ENCODE measurements around the gene TLR8. TPM values are rescaled to one million over a fixed set of nuclear protein-coding genes. Genes with fewer than 3 reads are reported as not detected.
"Not testable (repeated sequence)": the region's sequence is repeated elsewhere in the genome, so short reads cannot be mapped to it uniquely, and the experiment has no call there.

Gene TLR8
- total and polyA plus RNA-seq, 2 donors, result 0.78 to 3.7 TPM

- Histone ChIP-seq H3K9me3 (ENCODE audit: control insufficient read depth in 2 of 2, insufficient read depth in 1 of 2, low read length in 1 of 2) (no peaks in the 10 kb centered on the region), H3K27ac (ENCODE audit: low read depth in 1 of 2, low read length in 1 of 2) (no peak overlapping the region), H3K36me3 (ENCODE audit: control insufficient read depth in 2 of 2, insufficient read depth in 2 of 2, low read length in 1 of 2) (no peaks in the 10 kb centered on the region), H3K4me3 (ENCODE audit: low read length in 2 of 2) (no peak overlapping the region), H3K27me3 (ENCODE audit: control insufficient read depth in 2 of 2, insufficient read depth in 1 of 2, low read length in 1 of 2) (no peaks in the 10 kb centered on the region), H3K4me1 (ENCODE audit: control insufficient read depth in 2 of 2, insufficient read depth in 2 of 2, low read length in 2 of 2) (no peaks in the 10 kb centered on the region)
- 87% methylated on average over 4 of the region's 4 CpGs for WGBS
- no peak for DNase-seq (ENCODE audit: low read depth in 6 of 9, low spot score in 9 of 9)
Observed at GRCh38 chrX:12929701-12930100, 23.3 kb downstream of the TLR8 start.

- no peaks in the 10 kb centered on the region for H3K27me3 ChIP-seq (ENCODE audit: control insufficient read depth in 2 of 2, insufficient read depth in 1 of 2, low read length in 1 of 2)
- H3K36me3 ChIP-seq (ENCODE audit: control insufficient read depth in 2 of 2, insufficient read depth in 2 of 2, low read length in 1 of 2), result no peaks in the 10 kb centered on the region
- no peaks in the 10 kb centered on the region for H3K4me1 ChIP-seq (ENCODE audit: control insufficient read depth in 2 of 2, insufficient read depth in 2 of 2, low read length in 2 of 2)
- DNase-seq (ENCODE audit: low read depth in 6 of 9, low spot score in 9 of 9), result no peak
- no peaks in the 10 kb centered on the region for H3K9me3 ChIP-seq (ENCODE audit: control insufficient read depth in 2 of 2, insufficient read depth in 1 of 2, low read length in 1 of 2)
- no peak overlapping the region for H3K27ac ChIP-seq (ENCODE audit: low read depth in 1 of 2, low read length in 1 of 2)
- H3K4me3 ChIP-seq (ENCODE audit: low read length in 2 of 2), result no peak overlapping the region
- WGBS, result 98% methylated on average over 2 of the region's 2 CpGs
Observed at GRCh38 chrX:12930150-12930549, 23.7 kb downstream of the TLR8 start.

- 100% methylated on average over 1 of the region's 1 CpG for WGBS
Observed at GRCh38 chrX:12932244-12932643, 25.8 kb downstream of the TLR8 start.

GRCh38 chrX:12934850-12935249, 28.4 kb downstream of the TLR8 start:
- H3K27me3 ChIP-seq (ENCODE audit: control insufficient read depth in 2 of 2, insufficient read depth in 1 of 2, low read length in 1 of 2), result no peaks in the 10 kb centered on the region
- no peaks in the 10 kb centered on the region for H3K4me1 ChIP-seq (ENCODE audit: control insufficient read depth in 2 of 2, insufficient read depth in 2 of 2, low read length in 2 of 2)
- no peak overlapping the region for H3K4me3 ChIP-seq (ENCODE audit: low read length in 2 of 2)
- WGBS, result over 99% methylated on average over 5 of the region's 5 CpGs
- no peaks in the 10 kb centered on the region for H3K36me3 ChIP-seq (ENCODE audit: control insufficient read depth in 2 of 2, insufficient read depth in 2 of 2, low read length in 1 of 2)
- H3K9me3 ChIP-seq (ENCODE audit: control insufficient read depth in 2 of 2, insufficient read depth in 1 of 2, low read length in 1 of 2), result no peaks in the 10 kb centered on the region
- no peak overlapping the region for H3K27ac ChIP-seq (ENCODE audit: low read depth in 1 of 2, low read length in 1 of 2)
- DNase-seq (ENCODE audit: low read depth in 6 of 9, low spot score in 9 of 9), result no peak

More at GRCh38 chrX:12932244-12932643, 25.8 kb downstream of the TLR8 start:
- no peaks in the 10 kb centered on the region for H3K36me3 ChIP-seq (ENCODE audit: control insufficient read depth in 2 of 2, insufficient read depth in 2 of 2, low read length in 1 of 2)
- H3K9me3 ChIP-seq (ENCODE audit: control insufficient read depth in 2 of 2, insufficient read depth in 1 of 2, low read length in 1 of 2), result no peaks in the 10 kb centered on the region
- H3K4me3 ChIP-seq (ENCODE audit: low read length in 2 of 2), result no peak overlapping the region
- no peak overlapping the region for H3K27ac ChIP-seq (ENCODE audit: low read depth in 1 of 2, low read length in 1 of 2)
- no peak for DNase-seq (ENCODE audit: low read depth in 6 of 9, low spot score in 9 of 9)
- no peaks in the 10 kb centered on the region for H3K27me3 ChIP-seq (ENCODE audit: control insufficient read depth in 2 of 2, insufficient read depth in 1 of 2, low read length in 1 of 2)
- no peaks in the 10 kb centered on the region for H3K4me1 ChIP-seq (ENCODE audit: control insufficient read depth in 2 of 2, insufficient read depth in 2 of 2, low read length in 2 of 2)

GRCh38 chrX:12936947-12937346, 30.5 kb downstream of the TLR8 start:
- H3K9me3 ChIP-seq (ENCODE audit: control insufficient read depth in 2 of 2, insufficient read depth in 1 of 2, low read length in 1 of 2), result no peaks in the 10 kb centered on the region
- no peaks in the 10 kb centered on the region for H3K36me3 ChIP-seq (ENCODE audit: control insufficient read depth in 2 of 2, insufficient read depth in 2 of 2, low read length in 1 of 2)
- DNase-seq (ENCODE audit: low read depth in 6 of 9, low spot score in 9 of 9), result no peak
- no peak overlapping the region for H3K27ac ChIP-seq (ENCODE audit: low read depth in 1 of 2, low read length in 1 of 2)
- H3K4me3 ChIP-seq (ENCODE audit: low read length in 2 of 2), result no peak overlapping the region
- H3K27me3 ChIP-seq (ENCODE audit: control insufficient read depth in 2 of 2, insufficient read depth in 1 of 2, low read length in 1 of 2), result no peaks in the 10 kb centered on the region
- WGBS, result 100% methylated on average over 1 of the region's 1 CpG
- no peaks in the 10 kb centered on the region for H3K4me1 ChIP-seq (ENCODE audit: control insufficient read depth in 2 of 2, insufficient read depth in 2 of 2, low read length in 2 of 2)

GRCh38 chrX:12940471-12940870, 34.1 kb downstream of the TLR8 start:
- not testable (repeated sequence) for H3K36me3 ChIP-seq (ENCODE audit: control insufficient read depth in 2 of 2, insufficient read depth in 2 of 2, low read length in 1 of 2); H3K4me3 ChIP-seq (ENCODE audit: low read length in 2 of 2); H3K9me3 ChIP-seq (ENCODE audit: control insufficient read depth in 2 of 2, insufficient read depth in 1 of 2, low read length in 1 of 2); H3K4me1 ChIP-seq (ENCODE audit: control insufficient read depth in 2 of 2, insufficient read depth in 2 of 2, low read length in 2 of 2); H3K27me3 ChIP-seq (ENCODE audit: control insufficient read depth in 2 of 2, insufficient read depth in 1 of 2, low read length in 1 of 2); DNase-seq (ENCODE audit: low read depth in 6 of 9, low spot score in 9 of 9); H3K27ac ChIP-seq (ENCODE audit: low read depth in 1 of 2, low read length in 1 of 2)
- 97% methylated on average over 9 of the region's 9 CpGs for WGBS

GRCh38 chrX:12943592-12943991, 37.2 kb downstream of the TLR8 start:
- H3K4me1 ChIP-seq (ENCODE audit: control insufficient read depth in 2 of 2, insufficient read depth in 2 of 2, low read length in 2 of 2), result peaks cover 10 to 18% of the 10 kb centered on the region in 2 donors
- WGBS, result 67% methylated on average over 4 of the region's 6 CpGs
- H3K36me3 ChIP-seq (ENCODE audit: control insufficient read depth in 2 of 2, insufficient read depth in 2 of 2, low read length in 1 of 2); H3K27me3 ChIP-seq (ENCODE audit: control insufficient read depth in 2 of 2, insufficient read depth in 1 of 2, low read length in 1 of 2); H3K9me3 ChIP-seq (ENCODE audit: control insufficient read depth in 2 of 2, insufficient read depth in 1 of 2, low read length in 1 of 2); H3K27ac ChIP-seq (ENCODE audit: low read depth in 1 of 2, low read length in 1 of 2); DNase-seq (ENCODE audit: low read depth in 6 of 9, low spot score in 9 of 9); H3K4me3 ChIP-seq (ENCODE audit: low read length in 2 of 2): not testable (repeated sequence)

GRCh38 chrX:12944452-12944851, 38.0 kb downstream of the TLR8 start:
- peaks cover 10 to 27% of the 10 kb centered on the region in 2 donors for H3K4me1 ChIP-seq (ENCODE audit: control insufficient read depth in 2 of 2, insufficient read depth in 2 of 2, low read length in 2 of 2)
- 94% methylated on average over 2 of the region's 4 CpGs for WGBS
- not testable (repeated sequence) for H3K36me3 ChIP-seq (ENCODE audit: control insufficient read depth in 2 of 2, insufficient read depth in 2 of 2, low read length in 1 of 2)

GRCh38 chrX:12945494-12945893, 39.1 kb downstream of the TLR8 start:
- Histone ChIP-seq H3K9me3 (ENCODE audit: control insufficient read depth in 2 of 2, insufficient read depth in 1 of 2, low read length in 1 of 2) (no peaks in the 10 kb centered on the region), H3K27me3 (ENCODE audit: control insufficient read depth in 2 of 2, insufficient read depth in 1 of 2, low read length in 1 of 2) (no peaks in the 10 kb centered on the region), H3K4me3 (ENCODE audit: low read length in 2 of 2) (no peak overlapping the region), H3K4me1 (ENCODE audit: control insufficient read depth in 2 of 2, insufficient read depth in 2 of 2, low read length in 2 of 2) (peaks cover 17 to 36% of the 10 kb centered on the region in 2 donors), H3K36me3 (ENCODE audit: control insufficient read depth in 2 of 2, insufficient read depth in 2 of 2, low read length in 1 of 2) (no peaks in the 10 kb centered on the region), H3K27ac (ENCODE audit: low read depth in 1 of 2, low read length in 1 of 2) (no peak overlapping the region)
- WGBS, result 98% methylated on average over 4 of the region's 4 CpGs
- no peak for DNase-seq (ENCODE audit: low read depth in 6 of 9, low spot score in 9 of 9)

More at GRCh38 chrX:12944452-12944851, 38.0 kb downstream of the TLR8 start:
- H3K4me3 ChIP-seq (ENCODE audit: low read length in 2 of 2); H3K9me3 ChIP-seq (ENCODE audit: control insufficient read depth in 2 of 2, insufficient read depth in 1 of 2, low read length in 1 of 2); DNase-seq (ENCODE audit: low read depth in 6 of 9, low spot score in 9 of 9); H3K27me3 ChIP-seq (ENCODE audit: control insufficient read depth in 2 of 2, insufficient read depth in 1 of 2, low read length in 1 of 2); H3K27ac ChIP-seq (ENCODE audit: low read depth in 1 of 2, low read length in 1 of 2): not testable (repeated sequence)

- Histone ChIP-seq H3K36me3 (ENCODE audit: control insufficient read depth in 2 of 2, insufficient read depth in 2 of 2, low read length in 1 of 2) (no peaks in the 10 kb centered on the region), H3K27me3 (ENCODE audit: control insufficient read depth in 2 of 2, insufficient read depth in 1 of 2, low read length in 1 of 2) (no peaks in the 10 kb centered on the region), H3K4me3 (ENCODE audit: low read length in 2 of 2) (no peak overlapping the region), H3K9me3 (ENCODE audit: control insufficient read depth in 2 of 2, insufficient read depth in 1 of 2, low read length in 1 of 2) (no peaks in the 10 kb centered on the region), H3K4me1 (ENCODE audit: control insufficient read depth in 2 of 2, insufficient read depth in 2 of 2, low read length in 2 of 2) (peaks cover 20 to 45% of the 10 kb centered on the region in 2 donors), H3K27ac (ENCODE audit: low read depth in 1 of 2, low read length in 1 of 2) (no peak overlapping the region)
- 69% methylated on average over 4 of the region's 4 CpGs for WGBS
- DNase-seq (ENCODE audit: low read depth in 6 of 9, low spot score in 9 of 9), result no peak
Observed at GRCh38 chrX:12946406-12946805, 40.0 kb downstream of the TLR8 start.
